Activated T-helper 1 cell treated with anti-CD3 and anti-CD28 coated beads, Interleukin-12 subunit alpha, Interleukin-12 subunit beta, Interleukin-2, Interleukin-4 antibody, amounts not matched to agents 30 ng/mL and 10 ng/mL and 1 ng/mL, durations not matched to agents 14 hours and 24 hours and 36 hours (primary cell): ENCODE data around the gene NEU2. TPM values are rescaled to one million over a fixed set of nuclear protein-coding genes. Genes with fewer than 3 reads are reported as not detected.

ENCODE experiments used
- DNase-seq: peaks from one replicate; pipeline ENCODE4 v3.0.0; 2021; ENCODE audit warnings: low spot score
- H3K27ac Mint-ChIP-seq: one replicate; pipeline ENCODE4 v1.8.0; 2021; ENCODE audit warnings: mild to moderate bottlenecking, mixed read lengths
- H3K27me3 Mint-ChIP-seq: one replicate; pipeline ENCODE4 v1.8.0; 2022; ENCODE audit warnings: mild to moderate bottlenecking, moderate library complexity, mixed read lengths; ENCODE audit not compliant: insufficient read depth
- H3K36me3 Mint-ChIP-seq: one replicate; pipeline ENCODE4 v1.8.0; 2021; ENCODE audit warnings: low read depth, mixed read lengths
- H3K4me1 Mint-ChIP-seq: one replicate; pipeline ENCODE4 v1.8.0; 2021; ENCODE audit warnings: low read depth, mixed read lengths
- H3K4me3 Mint-ChIP-seq: one replicate; pipeline ENCODE4 v1.8.0; 2021; ENCODE audit warnings: mild to moderate bottlenecking, moderate library complexity, mixed read lengths
- H3K9me3 Mint-ChIP-seq: one replicate; pipeline ENCODE4 v1.8.0; 2021; ENCODE audit warnings: mixed read lengths
- intact Hi-C: fragments of 100-400 bp; cut with micrococcal nuclease; formaldehyde crosslinking; loops from one replicate; pipeline ENCODE4 v1.15.1; 2024
- total RNA-seq: library from RNA; stranded (reverse); gene quantifications from 2 replicates; pipeline ENCODE4 v1.2.3, GENCODE V29; 2022

The NEU2 gene
- total RNA-seq, 1 donor from 2014 or later = not detected

- Mint-ChIP-seq H3K36me3 (no peaks in the 10 kb centered on the region), H3K27me3 (peaks cover 2% of the 10 kb centered on the region), H3K4me3 (no peak overlapping the region), H3K4me1 (no peaks in the 10 kb centered on the region), H3K9me3 (no peaks in the 10 kb centered on the region), H3K27ac (no peak overlapping the region)
- no peak for DNase-seq
- intact Hi-C loops = no loop called here
Observed at GRCh38 chr2:233031556-233032500, 644 bp upstream of the NEU2 start.

GRCh38 chr2:233033672-233034071, 1.2 kb downstream of the NEU2 start:
- Mint-ChIP-seq H3K4me1 (no peaks in the 10 kb centered on the region), H3K9me3 (no peaks in the 10 kb centered on the region), H3K36me3 (no peaks in the 10 kb centered on the region), H3K4me3 (no peak overlapping the region), H3K27ac (no peak overlapping the region), H3K27me3 (no peaks in the 10 kb centered on the region)
- intact Hi-C loops = no loop called here
- no peak for DNase-seq

GRCh38 chr2:233034091-233034882, 1.8 kb downstream of the NEU2 start:
- intact Hi-C loops = no loop called here
- Mint-ChIP-seq H3K9me3 (no peaks in the 10 kb centered on the region), H3K36me3 (no peaks in the 10 kb centered on the region), H3K4me3 (no peak overlapping the region), H3K4me1 (no peaks in the 10 kb centered on the region), H3K27me3 (no peaks in the 10 kb centered on the region), H3K27ac (no peak overlapping the region)
- no peak for DNase-seq

GRCh38 chr2:233035426-233036161, 3.1 kb downstream of the NEU2 start:
- intact Hi-C loops = no loop called here
- H3K4me1 Mint-ChIP-seq = no peaks in the 10 kb centered on the region
- peaks cover 5% of the 10 kb centered on the region for H3K27me3 Mint-ChIP-seq
- no peak overlapping the region for H3K27ac Mint-ChIP-seq
- H3K9me3 Mint-ChIP-seq = no peaks in the 10 kb centered on the region
- no peak overlapping the region for H3K4me3 Mint-ChIP-seq
- DNase-seq = no peak
- no peaks in the 10 kb centered on the region for H3K36me3 Mint-ChIP-seq

GRCh38 chr2:233036162-233036838, 3.8 kb downstream of the NEU2 start:
- Mint-ChIP-seq H3K36me3 (no peaks in the 10 kb centered on the region), H3K4me1 (no peaks in the 10 kb centered on the region), H3K27me3 (peaks cover 8% of the 10 kb centered on the region), H3K27ac (no peak overlapping the region), H3K9me3 (no peaks in the 10 kb centered on the region), H3K4me3 (no peak overlapping the region)
- intact Hi-C loops = no loop called here
- no peak for DNase-seq

- no peaks in the 10 kb centered on the region for H3K9me3 Mint-ChIP-seq
- peaks cover 8% of the 10 kb centered on the region for H3K27me3 Mint-ChIP-seq
- no peaks in the 10 kb centered on the region for H3K36me3 Mint-ChIP-seq
- no peak overlapping the region for H3K27ac Mint-ChIP-seq
- H3K4me1 Mint-ChIP-seq = no peaks in the 10 kb centered on the region
- H3K4me3 Mint-ChIP-seq = no peak overlapping the region
- no peak for DNase-seq
- intact Hi-C loops = no loop called here
Observed at GRCh38 chr2:233037078-233037477, 4.6 kb downstream of the NEU2 start.

- Mint-ChIP-seq H3K4me1 (no peaks in the 10 kb centered on the region), H3K27ac (no peak overlapping the region), H3K4me3 (no peak overlapping the region), H3K27me3 (peaks cover 12% of the 10 kb centered on the region), H3K36me3 (no peaks in the 10 kb centered on the region), H3K9me3 (no peaks in the 10 kb centered on the region)
- intact Hi-C loops = no loop called here
- no peak for DNase-seq
Observed at GRCh38 chr2:233039212-233039845, 6.9 kb downstream of the NEU2 start.

- H3K36me3 Mint-ChIP-seq = no peaks in the 10 kb centered on the region
- DNase-seq = no peak
- H3K9me3 Mint-ChIP-seq = no peaks in the 10 kb centered on the region
- H3K27ac Mint-ChIP-seq = no peak overlapping the region
- intact Hi-C loops = no loop called here
- no peak overlapping the region for H3K4me3 Mint-ChIP-seq
- H3K27me3 Mint-ChIP-seq = peaks cover 12% of the 10 kb centered on the region
- H3K4me1 Mint-ChIP-seq = no peaks in the 10 kb centered on the region
Observed at GRCh38 chr2:233039846-233040530, 7.5 kb downstream of the NEU2 start.

- H3K4me1 Mint-ChIP-seq = no peaks in the 10 kb centered on the region
- H3K36me3 Mint-ChIP-seq = no peaks in the 10 kb centered on the region
- no peaks in the 10 kb centered on the region for H3K9me3 Mint-ChIP-seq
- no peak overlapping the region for H3K4me3 Mint-ChIP-seq
- intact Hi-C loops = no loop called here
- H3K27ac Mint-ChIP-seq = no peak overlapping the region
- no peak for DNase-seq
- H3K27me3 Mint-ChIP-seq = peaks cover 12% of the 10 kb centered on the region
Observed at GRCh38 chr2:233040571-233040970, 8.1 kb downstream of the NEU2 start.

GRCh38 chr2:233041722-233042323, 9.4 kb downstream of the NEU2 start:
- DNase-seq = no peak
- peaks cover 14% of the 10 kb centered on the region for H3K27me3 Mint-ChIP-seq
- no peaks in the 10 kb centered on the region for H3K9me3 Mint-ChIP-seq
- no peaks in the 10 kb centered on the region for H3K4me1 Mint-ChIP-seq
- H3K36me3 Mint-ChIP-seq = no peaks in the 10 kb centered on the region
- H3K27ac Mint-ChIP-seq = no peak overlapping the region
- no peak overlapping the region for H3K4me3 Mint-ChIP-seq
- intact Hi-C loops = no loop called here

- no peak for DNase-seq
- no peaks in the 10 kb centered on the region for H3K9me3 Mint-ChIP-seq
- no peaks in the 10 kb centered on the region for H3K4me1 Mint-ChIP-seq
- no peak overlapping the region for H3K4me3 Mint-ChIP-seq
- H3K27ac Mint-ChIP-seq = no peak overlapping the region
- H3K27me3 Mint-ChIP-seq = peaks cover 19% of the 10 kb centered on the region
- intact Hi-C loops = no loop called here
- H3K36me3 Mint-ChIP-seq = no peaks in the 10 kb centered on the region
Observed at GRCh38 chr2:233042549-233042948, 10.1 kb downstream of the NEU2 start.
